Type B pancreatic cell (in vitro differentiated cells): ENCODE data around the gene DMXL2. TPM values are rescaled to one million over a fixed set of nuclear protein-coding genes. Genes with fewer than 3 reads are reported as not detected.
"Not testable (repeated sequence)": the region's sequence is repeated elsewhere in the genome, so short reads cannot be mapped to it uniquely, and the experiment has no call there.

Experiments
- DNase-seq: peaks from one replicate; pipeline ENCODE4 v3.0.0; 2021; ENCODE audit warnings: mixed read lengths; ENCODE audit not compliant: unreplicated experiment; ENCODE audit errors: extremely low spot score
- H3K27ac Mint-ChIP-seq: 2 replicates; pipeline ENCODE4 v1.8.0; 2021; ENCODE audit warnings: mild to moderate bottlenecking, mixed read lengths
- H3K27me3 Mint-ChIP-seq: 2 replicates; pipeline ENCODE4 v1.8.0; 2021; ENCODE audit warnings: mixed read lengths
- H3K36me3 Mint-ChIP-seq: 2 replicates; pipeline ENCODE4 v1.8.0; 2021; ENCODE audit warnings: mixed read lengths
- H3K4me1 Mint-ChIP-seq: one replicate; pipeline ENCODE4 v1.8.0; 2021; ENCODE audit warnings: mixed read lengths; ENCODE audit not compliant: unreplicated experiment
- H3K4me3 Mint-ChIP-seq: 2 replicates; pipeline ENCODE4 v1.8.0; 2021; ENCODE audit warnings: mild to moderate bottlenecking, mixed read lengths
- H3K9me3 Mint-ChIP-seq: 2 replicates; pipeline ENCODE4 v1.8.0; 2021; ENCODE audit warnings: mixed read lengths
- CTCF ChIP-seq: fragments of 200-600 bp; sonication (generic); conservative IDR thresholded peaks from 2 replicates; pipeline ENCODE4 v1.5.0; 2021; ENCODE audit warnings: antibody characterized with exemption, mild to moderate bottlenecking
- total RNA-seq: library from RNA; stranded (reverse); gene quantifications from 2 replicates; pipeline ENCODE4 v1.2.1, GENCODE V29; 2021; ENCODE audit warnings: low replicate concordance

DMXL2 gene
- total RNA-seq, 1 donor from 2014 or later: 34.3 TPM

DNA sequence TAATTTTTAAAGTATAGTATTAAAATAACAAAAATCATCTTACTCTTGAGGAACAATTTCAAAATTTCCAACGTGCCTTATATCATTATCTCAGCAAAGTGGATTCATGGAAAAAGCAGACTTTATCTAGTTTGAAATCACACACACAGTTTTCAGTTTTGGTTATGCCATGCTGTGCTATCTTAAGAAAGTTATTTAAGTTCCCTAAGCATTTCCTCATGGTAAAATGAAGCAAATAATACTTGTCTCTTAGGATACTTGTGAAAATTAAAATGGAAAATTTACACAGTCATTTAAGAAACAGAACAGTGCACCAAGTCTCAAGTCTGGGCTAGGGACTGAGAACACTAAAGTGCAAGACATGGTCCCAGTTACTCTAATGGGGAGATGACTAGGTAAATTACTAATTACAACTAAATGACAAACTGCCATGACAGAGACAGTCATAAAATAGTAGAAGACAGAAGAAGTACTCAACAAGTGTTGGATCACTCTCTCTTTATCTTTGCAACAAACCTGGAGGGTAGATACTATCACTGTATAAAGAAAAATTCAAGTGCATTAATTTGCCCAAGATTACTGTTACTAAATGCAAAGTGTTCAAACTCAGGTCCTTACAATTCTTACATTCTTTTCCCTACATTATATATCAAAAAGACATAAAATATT is 44.8 kb downstream of the DMXL2 start:
- H3K27ac Mint-ChIP-seq: no peak overlapping the region
- no peak for TF ChIP-seq CTCF
- no peaks in the 10 kb centered on the region for H3K27me3 Mint-ChIP-seq
- H3K4me3 Mint-ChIP-seq: no peak overlapping the region
- H3K36me3 Mint-ChIP-seq: peaks cover 5% of the 10 kb centered on the region
- peaks cover 5% of the 10 kb centered on the region for H3K4me1 Mint-ChIP-seq
- H3K9me3 Mint-ChIP-seq: peaks cover 5% of the 10 kb centered on the region
- no peak for DNase-seq

GRCh38 chr15:51576911-51577500 is 45.6 kb downstream of the DMXL2 start:
- H3K36me3 Mint-ChIP-seq: peaks cover 5% of the 10 kb centered on the region
- peaks cover 5% of the 10 kb centered on the region for H3K4me1 Mint-ChIP-seq
- H3K9me3 Mint-ChIP-seq: peaks cover under 1% of the 10 kb centered on the region

GRCh38 chr15:51576286-51576850 is 46.2 kb downstream of the DMXL2 start:
- no peaks in the 10 kb centered on the region for H3K9me3 Mint-ChIP-seq
- TF ChIP-seq CTCF: no peak
- H3K27me3 Mint-ChIP-seq: no peaks in the 10 kb centered on the region
- no peak overlapping the region for H3K4me3 Mint-ChIP-seq
- peaks cover 5% of the 10 kb centered on the region for H3K4me1 Mint-ChIP-seq
- peaks cover 5% of the 10 kb centered on the region for H3K36me3 Mint-ChIP-seq
- DNase-seq: no peak
- H3K27ac Mint-ChIP-seq: no peak overlapping the region

More at GRCh38 chr15:51576911-51577500, 45.6 kb downstream of the DMXL2 start:
- no peak overlapping the region for H3K4me3 Mint-ChIP-seq
- no peak for DNase-seq
- H3K27ac Mint-ChIP-seq: no peak overlapping the region
- no peaks in the 10 kb centered on the region for H3K27me3 Mint-ChIP-seq
- TF ChIP-seq CTCF: no peak

GRCh38 chr15:51575775-51576174 is 46.8 kb downstream of the DMXL2 start:
- Mint-ChIP-seq H3K36me3 (peaks cover 5% of the 10 kb centered on the region), H3K9me3 (no peaks in the 10 kb centered on the region), H3K27ac (no peak overlapping the region), H3K27me3 (no peaks in the 10 kb centered on the region), H3K4me3 (no peak overlapping the region), H3K4me1 (peaks cover 5% of the 10 kb centered on the region)
- DNase-seq: no peak
- no peak for TF ChIP-seq CTCF

DNA sequence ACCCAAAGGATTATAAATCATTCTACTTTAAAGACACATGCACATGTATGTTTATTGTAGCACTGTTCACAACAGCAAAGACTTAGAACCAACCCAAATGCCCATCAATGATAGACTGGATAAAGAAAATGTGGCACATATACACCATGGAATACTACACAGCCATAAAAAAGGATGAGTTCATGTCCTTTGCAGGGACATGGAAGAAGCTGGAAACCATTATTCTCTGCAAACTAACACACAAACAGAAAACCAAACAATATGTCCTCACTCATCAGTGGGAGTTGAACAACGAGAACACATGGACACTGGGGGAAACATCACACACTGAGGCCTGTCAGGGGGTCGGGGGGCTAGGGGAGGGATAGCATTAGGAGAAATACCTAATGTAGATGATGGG is 49.2 kb downstream of the DMXL2 start:
- H3K27ac Mint-ChIP-seq, H3K36me3 Mint-ChIP-seq, DNase-seq, H3K9me3 Mint-ChIP-seq, H3K4me1 Mint-ChIP-seq, H3K4me3 Mint-ChIP-seq, H3K27me3 Mint-ChIP-seq: not testable (repeated sequence)

- H3K4me1 Mint-ChIP-seq, H3K4me3 Mint-ChIP-seq, DNase-seq, H3K9me3 Mint-ChIP-seq, H3K36me3 Mint-ChIP-seq, H3K27ac Mint-ChIP-seq, H3K27me3 Mint-ChIP-seq: not testable (repeated sequence)
Measured at GRCh38 chr15:51568939-51569784, 53.4 kb downstream of the DMXL2 start.
